ENCODE data around the gene NUDT4B.
"Not testable (repeated sequence)": the region's sequence is repeated elsewhere in the genome, so short reads cannot be mapped to it uniquely, and the experiment has no call there.

- TF ChIP-seq EZH2 (IDR thresholded peaks at IDR 0.05; ENCODE audit: borderline replicate concordance, control insufficient read depth, low read depth, low read length); CTCF (IDR thresholded peaks at IDR 0.05 in 2 of 3, conservative IDR thresholded peaks at IDR 0.05 in 1 of 3; ENCODE audit: control insufficient read depth in 2 of 3, extremely low read depth in 1 of 3, insufficient read depth in 1 of 3, low read depth in 3 of 3, low read length in 3 of 3); SMC3 (IDR thresholded peaks at IDR 0.05; ENCODE audit: borderline replicate concordance, low read length); SUPT20H (IDR thresholded peaks at IDR 0.05; ENCODE audit: borderline replicate concordance, control insufficient read depth, low read depth, low read length); CREM (IDR thresholded peaks at IDR 0.05; ENCODE audit: low read depth); SUZ12 (IDR thresholded peaks at IDR 0.05; ENCODE audit: unreplicated experiment): not testable (repeated sequence)
These were observed 25.1 kb upstream of the NUDT4B start for GRCh38 chr1:148723515-148723914.
